IPS-NIHi7 (cell line): ENCODE results near the gene TUT1.
A peak's percentile ranks its signal among the peaks of the same experiment; 100 is the strongest.
"Not testable (repeated sequence)": the region's sequence is repeated elsewhere in the genome, so short reads cannot be mapped to it uniquely, and the experiment has no call there.

ENCODE experiments used
- DNase-seq: peaks from one replicate; pipeline ENCODE4 v3.0.0; 2012; ENCODE audit warnings: mixed read lengths; ENCODE audit errors: extremely low spot score

The TUT1 gene

DNA sequence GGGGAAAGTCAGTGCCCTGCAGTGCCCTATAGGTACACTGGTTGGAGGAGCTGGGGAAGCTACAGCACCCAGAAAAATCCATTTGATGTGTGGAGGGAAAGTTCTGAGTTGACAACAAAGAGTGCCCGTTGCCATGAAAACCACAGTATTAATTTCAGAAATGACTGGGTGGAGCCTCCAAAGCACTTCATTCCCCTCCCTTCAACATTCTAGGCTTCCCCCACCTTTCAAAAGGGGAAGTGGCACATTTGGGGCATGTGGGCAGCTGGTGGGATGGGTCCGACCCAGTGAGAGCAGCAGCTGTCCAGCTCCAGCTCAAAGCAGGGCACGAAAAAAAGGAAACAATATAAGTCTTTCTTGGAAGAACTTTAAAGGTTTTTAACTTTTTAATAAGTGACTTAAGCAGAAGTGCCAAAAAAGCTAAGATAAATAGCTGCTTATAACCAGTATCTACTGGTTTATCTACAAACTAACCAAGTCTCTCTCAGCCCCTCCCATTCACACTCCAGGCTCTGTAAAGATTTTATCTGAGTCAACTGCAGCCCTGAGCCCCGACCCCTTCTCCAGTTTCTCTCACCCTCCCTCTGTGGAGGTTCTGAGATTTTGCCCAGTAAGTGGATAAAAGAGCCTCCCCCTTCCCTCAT, 35.7 kb downstream of the TUT1 start:
- DNase-seq, result no peak

DNA sequence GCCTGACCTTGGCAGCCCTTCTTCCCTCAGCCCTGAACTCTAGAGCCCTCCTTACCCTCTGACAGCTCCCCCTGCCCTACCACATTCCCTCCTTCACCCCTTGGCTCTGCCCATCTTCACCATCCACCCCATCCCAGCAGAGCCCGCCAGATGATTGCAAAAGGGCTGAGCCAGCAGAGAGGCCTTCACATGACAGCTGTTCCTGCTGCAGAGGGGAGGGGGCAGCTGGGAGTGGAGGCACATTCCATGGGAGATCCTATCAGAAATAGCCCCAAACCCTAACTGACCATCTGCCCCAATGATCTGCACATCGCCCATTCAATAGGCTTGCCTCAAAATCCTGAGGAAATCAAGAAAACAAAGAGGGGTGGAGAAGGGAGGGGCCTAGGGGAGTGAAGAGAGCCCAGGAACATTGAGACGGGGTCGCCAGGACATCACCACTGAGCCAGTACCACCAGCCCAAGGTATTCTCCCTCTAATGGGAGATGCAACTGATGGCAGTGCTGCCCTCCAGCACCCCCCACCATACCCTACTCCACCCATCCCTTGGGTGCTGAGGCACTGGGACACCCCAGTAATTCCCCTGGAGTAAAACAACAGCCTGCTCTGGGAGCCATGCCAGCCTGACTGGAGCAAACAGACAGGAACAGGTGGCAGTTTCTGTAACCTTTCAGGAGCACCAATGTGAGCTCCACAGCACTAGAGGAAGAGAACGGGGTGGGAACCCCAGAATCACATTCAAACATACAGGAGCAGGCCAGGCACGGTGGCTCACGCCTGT, 36.7 kb downstream of the TUT1 start:
- DNase-seq, result no peak

DNA sequence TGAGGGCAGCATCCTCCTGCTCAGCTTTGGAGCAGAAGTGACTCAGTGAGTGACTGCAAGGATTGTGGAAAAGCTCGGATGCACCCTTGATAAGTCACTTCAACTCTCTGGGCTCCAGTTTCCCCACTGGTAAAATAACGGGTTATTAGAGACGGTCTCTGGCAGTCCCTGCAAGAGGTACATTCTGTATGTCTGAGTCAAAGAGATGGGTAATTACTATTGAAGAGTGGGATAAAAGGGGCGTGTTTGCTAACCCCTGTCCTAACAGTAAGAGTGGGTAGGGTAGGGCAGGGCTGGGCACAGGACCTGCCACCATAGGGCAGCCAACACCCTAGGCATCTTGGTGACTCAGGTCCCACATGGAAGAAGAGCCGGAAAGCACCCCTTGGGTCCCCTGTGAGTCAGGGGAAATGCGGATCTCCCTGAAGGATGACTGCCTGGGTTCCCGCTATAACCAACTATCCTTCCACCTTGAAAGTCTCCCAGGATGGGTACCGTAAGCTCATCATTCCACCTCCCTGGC, 37.4 kb downstream of the TUT1 start:
- no peak for DNase-seq

DNA sequence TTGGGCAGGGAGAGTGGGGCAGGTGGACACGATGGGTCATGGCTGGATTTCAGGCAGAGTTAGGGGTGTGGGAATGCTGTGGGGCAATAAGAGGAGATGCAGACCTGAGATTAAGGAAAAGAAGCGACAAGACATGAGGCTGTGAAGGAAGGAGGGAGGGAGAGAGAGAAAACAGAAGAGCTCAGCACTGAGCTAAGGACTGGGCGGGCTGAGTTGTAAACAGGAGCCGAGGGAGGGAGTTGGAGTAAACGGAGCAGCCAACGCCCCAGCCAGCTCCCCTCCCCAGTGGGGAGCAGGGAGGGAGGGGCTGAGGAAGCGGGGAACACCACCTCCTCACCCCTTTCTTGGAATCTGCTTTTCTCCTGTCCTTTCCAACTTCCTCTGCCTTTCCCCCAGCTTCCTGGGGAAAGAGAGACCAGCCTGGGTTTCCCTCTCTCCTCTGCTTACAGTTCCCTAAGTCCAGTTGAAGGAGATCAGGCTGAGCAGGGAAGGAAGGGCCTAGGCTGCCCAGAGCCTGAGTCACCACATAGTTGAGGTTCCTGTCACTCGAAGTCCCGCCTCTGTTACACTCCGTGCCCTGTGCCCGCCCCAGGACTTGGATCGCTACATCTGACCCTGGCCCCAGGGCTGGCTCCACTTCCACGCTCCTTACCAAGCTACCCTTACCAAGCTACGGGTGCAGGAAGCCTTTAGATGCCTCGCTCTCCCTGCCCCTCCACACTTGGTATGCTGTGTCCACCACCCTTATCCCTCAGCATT, 38.1 kb downstream of the TUT1 start:
- DNase-seq, result peak; percentile 63

DNA sequence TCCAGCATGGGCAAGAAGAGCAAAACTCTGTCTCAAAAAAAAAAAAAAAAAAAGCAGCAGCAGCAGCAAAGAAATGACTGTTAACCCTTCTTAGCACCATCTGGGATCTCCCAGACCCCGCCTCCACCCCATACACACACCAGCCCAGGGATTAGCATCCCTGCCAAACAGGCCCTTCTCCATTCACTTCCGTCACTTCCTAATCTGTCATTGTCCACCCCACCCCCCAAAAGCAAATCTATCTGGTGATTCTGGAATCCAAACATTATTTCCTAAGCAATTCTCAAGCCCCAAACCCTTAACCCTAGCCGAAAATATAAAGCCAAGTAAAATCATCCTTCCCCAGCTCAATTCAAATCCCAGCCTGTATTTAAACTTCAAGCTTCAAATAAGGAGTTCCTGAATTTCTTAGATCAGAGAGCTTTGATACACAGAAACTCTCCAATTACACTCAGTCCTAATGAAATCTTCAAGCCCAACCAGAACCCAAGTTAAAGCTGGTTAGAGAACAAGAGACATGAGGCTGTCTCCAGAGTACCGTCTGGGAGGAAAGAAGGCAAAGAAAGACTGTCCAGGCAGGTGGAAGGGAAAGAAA, 38.7 kb downstream of the TUT1 start:
- DNase-seq, result no peak

DNA sequence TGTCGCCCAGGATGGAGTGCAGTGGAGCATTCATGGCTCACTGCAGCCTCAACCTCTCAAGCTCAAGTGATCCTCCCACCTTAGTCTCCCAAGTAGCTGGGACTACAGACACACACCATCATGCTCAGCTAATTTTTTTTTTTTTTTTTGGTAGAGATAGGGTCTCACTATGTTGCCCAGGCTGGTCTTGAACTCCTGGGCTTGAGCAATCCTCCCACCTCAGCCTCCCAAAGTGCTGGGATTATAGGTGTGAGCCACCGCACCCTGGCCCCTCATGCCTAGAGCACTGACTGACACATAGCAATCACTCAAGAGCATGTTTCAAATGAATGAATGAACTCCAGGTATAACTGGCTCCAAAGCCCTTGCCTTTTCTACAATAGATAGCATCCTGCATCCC, 40.8 kb downstream of the TUT1 start:
- not testable (repeated sequence) for DNase-seq

DNA sequence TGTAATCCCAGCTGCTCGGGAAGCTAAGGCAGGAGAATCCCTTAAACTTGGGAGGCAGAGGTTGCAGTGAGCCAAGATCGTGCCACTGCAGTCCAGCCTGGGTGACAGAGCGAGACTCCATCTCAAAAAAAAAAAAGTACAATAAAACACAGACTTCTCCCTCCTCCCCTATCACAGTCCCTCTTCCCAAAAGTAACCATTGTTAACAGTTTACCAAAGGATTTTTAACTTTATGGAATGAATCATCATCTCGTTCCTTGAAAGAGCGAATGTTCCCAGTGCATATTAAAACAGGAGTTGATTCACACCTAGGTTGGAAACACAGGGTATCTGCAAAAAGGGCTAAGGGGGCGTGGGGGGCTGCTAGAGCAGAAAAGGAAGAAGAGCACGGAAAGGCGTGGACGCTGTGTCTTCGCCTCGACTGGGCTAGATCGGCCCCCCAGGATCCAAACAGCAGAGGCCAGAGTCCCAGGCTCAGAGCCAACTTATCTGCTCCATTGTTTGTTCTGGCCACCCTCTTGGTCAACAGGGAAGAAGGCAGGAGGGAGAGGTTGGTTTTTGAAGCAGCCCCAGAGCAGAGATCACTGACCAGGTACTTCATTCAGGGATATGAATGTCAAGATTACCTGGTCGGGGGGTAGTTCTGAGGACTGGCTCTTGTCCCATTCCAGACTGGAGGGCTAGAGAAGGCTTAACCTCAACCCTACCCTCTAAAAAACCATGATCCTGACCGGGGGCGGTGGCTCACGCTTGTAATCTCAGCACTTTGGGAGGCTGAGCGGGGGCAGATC, 42.6 kb downstream of the TUT1 start:
- no peak for DNase-seq

DNA sequence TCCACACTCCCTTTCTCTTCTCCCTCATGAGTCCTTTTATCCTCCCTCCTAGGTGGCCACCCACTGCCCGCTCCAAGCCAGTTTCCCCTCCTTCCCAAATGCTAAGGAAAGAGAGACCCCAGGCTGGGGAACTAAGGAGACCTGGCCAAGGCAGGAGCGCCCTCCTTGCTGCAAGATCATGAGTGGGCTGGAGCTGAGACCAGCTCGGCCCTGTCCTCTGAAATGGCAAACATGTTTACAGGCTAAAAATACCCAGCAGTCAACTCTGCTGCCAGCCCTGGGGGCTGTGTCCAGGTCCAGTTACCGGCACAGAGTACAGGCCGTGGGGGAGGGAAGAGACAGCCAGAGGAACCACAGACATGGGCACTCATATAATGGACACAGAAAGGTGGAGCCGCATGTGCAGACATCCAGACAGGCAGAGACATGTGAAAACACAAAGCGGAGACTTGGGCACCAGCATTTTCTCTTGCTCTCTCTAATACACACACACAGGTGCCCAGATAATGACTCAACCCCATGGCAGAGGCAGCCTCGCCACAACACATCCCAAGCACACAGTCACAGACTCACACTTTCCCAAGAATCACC, 43.5 kb downstream of the TUT1 start:
- DNase-seq, result no peak

DNA sequence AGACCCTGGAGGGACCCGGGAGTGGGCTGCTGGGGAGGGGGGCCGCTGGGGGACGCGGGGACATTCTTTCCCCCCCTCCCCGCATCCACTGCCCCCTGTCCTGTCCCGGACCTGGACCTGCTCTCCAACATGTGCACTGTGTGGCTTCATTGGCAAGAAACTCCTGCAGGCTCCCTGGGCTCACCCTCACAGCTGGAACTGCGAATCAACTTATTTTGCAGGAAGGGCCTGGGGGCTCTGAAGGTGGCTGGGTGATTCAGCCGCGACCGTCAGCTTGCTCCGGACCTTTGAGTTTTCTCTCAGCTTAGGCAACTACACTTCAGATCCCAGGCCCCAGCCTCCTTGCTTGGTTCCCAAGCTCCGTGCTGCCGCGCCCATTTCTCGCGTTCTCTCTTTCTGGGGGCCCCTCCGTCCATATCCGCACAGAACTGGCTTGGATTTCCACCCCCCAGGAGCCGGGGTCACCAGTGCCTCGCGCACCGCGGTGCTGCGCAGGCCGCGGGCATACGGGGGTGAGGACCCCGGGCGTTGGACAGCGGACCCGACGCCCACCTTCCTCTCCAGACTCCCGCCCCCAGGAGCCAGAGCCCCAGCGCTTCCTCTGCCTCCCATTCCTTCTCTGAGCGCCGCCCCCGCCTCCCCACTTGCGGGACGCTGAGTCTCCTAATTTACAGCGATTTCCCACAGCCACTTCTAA, 44.2 kb downstream of the TUT1 start:
- DNase-seq, result no peak

DNA sequence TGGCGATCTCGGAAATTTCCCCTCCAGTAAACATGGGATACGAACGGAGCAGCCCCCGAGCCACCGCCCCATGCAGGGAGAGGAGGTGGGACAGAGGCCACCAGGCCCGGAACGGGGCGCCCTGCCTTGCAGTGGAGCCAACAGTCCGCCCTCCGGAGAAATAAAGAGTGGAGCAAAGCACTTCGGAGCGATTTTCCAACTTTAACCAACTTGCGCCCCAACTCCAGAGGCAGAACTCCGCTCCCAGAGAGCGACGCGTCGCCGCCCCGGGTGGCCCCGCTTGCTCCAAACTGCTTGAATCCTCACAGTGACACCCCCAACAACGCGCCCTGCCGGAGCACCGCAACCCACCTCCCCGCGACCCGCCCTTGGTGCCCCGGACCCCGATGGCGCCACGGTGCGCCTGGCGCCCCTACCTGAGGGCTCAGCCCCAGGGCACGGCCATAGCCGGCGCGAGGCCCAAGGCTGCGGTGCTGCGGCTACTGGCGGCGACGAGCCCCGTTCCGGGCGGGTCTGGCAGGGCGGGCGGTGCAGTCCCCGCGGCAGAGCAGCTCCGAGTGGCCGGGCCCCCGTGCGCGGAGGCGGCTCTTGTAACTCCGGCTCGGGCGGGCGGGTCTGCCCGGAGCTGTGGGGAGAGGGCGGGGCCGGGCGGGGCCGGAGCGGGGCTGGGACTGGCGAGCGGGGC, 44.9 kb downstream of the TUT1 start, which contains the start of gene AHNAK:
Gene AHNAK (minus strand): TSS at position 563 of the 685 bp plus-strand sequence. CDS start 10,708 bp downstream, outside the sequence.
- DNase-seq, result peak; percentile 63

DNA sequence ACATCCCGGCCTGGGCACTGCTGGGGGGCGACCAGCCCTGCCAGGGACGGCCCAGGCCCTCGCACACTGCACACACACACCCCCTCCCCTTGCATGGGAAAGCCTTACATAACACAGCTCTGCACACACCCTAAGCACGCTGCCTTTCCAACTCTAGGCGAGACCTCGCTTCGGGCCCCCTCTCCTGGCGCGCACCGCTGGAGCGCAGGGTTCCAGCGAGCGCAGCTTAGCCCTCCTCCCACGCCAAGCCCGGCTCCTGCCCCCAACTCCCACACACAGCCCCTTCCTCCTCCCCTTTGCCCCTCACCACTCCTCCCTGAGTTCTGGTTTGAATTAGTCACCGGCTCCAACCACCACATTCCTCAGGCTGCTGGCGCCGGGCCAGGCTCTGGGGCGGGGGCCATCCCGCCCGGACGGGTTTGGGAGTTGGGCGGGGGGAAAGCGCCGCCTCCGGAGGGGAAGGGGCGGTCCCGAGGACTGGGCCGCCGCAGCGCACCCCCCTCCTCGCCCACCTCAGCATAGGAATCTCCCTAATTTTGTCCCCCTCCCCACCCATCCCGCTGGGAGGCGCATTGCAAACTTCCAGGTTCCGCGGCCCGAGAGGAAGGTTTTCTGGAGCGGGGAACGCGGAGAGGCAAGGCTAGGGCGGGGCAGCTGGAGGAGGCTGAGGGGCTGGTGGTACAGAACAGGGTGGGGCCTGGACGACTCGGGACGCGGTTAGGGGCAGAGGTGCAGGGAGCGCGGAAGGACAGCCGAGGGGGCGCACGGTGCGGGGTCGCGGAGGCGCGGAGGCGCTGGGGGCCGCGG, 45.7 kb downstream of the TUT1 start:
- DNase-seq, result peak; percentile 81

DNA sequence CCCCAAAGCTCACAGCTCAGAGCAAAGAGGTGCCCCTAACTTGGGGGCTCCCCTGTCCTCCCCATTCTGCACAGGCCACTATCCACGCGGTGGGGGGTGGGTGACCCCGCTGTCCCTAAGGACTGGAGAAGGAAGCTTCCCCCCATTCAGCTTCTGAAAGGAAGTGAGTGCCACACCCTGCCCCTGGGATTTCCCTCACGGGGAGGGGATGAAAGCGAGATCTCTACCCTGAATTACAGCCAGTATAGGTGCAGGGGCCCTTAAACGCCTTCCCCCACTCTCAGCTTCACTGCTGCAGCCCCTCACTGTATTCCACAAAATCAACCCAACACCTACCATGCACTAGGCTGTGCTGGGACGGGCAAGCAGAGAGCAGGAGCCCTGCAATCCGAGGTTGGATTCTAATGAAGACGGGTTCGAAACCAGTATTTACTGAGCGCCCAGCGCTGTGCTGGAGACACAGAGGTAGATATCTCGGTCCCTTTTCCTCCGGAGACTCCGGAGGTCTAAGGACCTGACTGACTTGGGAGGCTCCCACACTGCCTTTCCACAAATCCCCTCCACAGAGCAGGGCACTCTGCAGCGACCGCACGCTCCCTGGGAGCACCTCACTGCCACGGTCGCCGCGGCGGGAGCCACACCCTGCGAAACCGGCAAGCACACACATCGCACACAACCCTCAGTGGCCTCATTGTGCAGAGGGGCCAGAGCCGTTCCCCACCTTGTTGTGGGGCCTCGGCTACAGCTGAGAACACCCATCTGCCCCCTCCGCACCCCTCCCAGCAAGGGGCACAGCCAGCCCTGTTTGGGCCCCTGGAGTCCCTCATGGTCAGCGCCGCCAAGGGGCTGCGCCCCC, 46.5 kb downstream of the TUT1 start:
- DNase-seq, result no peak

DNA sequence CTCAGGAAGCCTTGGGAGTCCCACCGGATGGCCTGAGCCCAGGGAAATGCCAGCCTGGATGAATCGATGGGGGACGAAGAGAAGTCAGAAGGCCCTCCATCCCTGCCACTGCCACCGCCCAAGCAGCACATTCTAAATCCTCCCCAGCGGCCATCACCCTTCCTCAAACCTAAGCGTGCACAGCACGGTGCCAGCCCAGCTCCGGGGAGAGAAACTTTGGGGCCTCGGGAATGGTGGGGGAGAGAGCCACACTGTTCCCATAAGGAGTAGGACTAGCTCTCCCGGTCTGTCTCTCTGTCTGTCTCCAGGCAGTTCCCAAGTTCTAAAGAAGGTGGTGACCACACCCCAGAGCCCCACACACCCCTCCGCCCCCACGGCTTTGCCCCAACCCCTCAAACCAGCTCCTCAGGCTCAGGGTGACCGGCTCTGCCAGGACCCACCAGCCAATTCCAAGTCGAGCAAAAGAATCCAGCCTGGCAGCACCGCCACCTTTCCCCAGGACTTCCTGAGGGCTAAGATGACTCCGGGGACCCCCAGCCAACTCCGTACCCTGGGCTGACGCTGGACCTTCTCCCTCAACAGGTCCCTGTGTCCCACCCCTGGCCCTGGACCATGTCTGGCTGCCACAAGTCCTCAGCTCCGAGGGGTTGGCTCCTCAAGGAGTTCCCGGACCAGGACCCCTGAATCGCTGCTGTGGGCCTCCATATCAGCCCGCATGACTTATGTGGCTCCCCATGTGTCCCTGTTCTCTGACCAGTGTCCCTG, 47.5 kb downstream of the TUT1 start:
- DNase-seq, result no peak

DNA sequence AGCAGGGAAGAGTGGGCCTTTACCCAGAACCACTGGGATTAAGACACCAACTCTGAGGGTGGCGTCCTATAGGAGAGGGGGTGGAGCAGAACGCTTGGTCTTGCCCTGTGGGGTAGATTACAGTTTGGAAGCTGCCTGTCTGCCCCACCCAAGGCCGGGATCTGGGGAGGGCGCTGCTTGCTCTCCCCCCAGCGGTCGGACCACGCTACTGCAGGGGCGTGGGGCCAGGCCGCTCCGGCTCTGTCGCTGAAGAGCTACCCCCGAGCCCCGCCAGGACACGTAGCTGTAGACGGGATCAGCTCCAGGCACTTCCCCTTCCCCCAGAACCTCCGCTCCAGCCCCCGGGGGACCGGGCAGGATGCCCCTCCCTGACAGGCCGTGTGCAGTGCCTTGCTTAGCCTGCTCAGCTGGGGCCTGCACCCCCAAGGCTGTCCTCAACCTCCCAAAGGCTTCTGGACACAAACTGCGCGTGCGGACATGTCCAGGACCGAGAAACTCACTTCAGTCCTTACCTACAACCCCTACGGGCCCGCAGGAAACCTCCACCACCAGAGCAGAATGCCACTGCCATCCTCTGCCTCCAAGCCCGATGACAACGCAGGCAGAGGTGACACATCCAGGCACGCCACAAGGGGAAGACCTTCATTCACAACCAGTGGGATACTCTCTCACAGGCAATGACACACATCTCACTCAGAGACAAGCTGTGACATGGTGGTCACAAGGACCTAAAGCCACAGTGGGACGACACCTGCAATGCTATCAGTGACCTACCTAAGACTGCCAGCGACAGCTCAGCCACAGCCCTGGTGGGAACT, 48.4 kb downstream of the TUT1 start:
- peak; percentile 85 for DNase-seq

DNA sequence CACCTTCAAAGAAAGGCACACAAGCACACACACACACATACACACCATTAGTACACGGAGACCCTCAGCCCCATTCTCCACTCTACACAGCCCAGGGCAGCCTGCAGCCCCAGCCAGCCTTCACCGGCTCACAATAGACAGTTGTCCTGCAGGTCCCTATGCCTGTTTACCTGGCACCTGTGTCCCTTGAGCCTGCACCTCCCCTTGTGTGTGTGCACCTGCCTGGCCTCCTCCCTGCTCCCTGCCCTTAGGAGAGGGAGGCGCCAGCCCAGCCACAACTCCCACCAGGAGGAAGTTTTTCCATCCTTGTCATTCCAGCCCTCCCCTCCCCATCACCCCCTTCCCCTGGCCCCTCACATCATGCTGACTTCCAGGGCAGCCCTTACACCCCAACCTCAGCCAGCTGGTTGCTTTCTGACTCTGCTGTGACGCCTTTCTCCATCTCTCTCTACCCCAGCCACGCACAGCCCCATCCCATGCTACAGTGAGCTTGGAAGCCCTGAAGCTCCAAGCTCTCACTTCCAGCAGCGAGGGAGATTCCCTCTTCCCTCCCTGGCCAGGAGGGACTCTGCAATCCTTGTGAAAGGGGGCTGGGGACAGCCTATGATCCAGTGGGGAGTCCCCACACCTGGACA, 49.1 kb downstream of the TUT1 start:
- no peak for DNase-seq
